Heart left ventricle (tissue), 16 donors: Measurements from ENCODE around the gene MCHR1. TPM values are rescaled to one million over a fixed set of nuclear protein-coding genes. Genes with fewer than 3 reads are reported as not detected.

Source experiments
- ATAC-seq, 4 donors: fragments of 200-7000 bp; cut with Tn5 transposase; one replicate each; pipeline ENCODE4 v1.9.1; 2020 to 2022; ENCODE audit warnings: moderate library complexity in 4 of 4, mild to moderate bottlenecking in 3 of 4, moderate number of reproducible peaks in 1 of 4
- DNase-seq, 5 donors: peaks; one replicate each; pipeline ENCODE4 v3.0.0-alpha.2; 2020
- H3K27ac ChIP-seq, 12 donors: fragments of 200-600 bp; sonication (generic) in 4 of 12; one replicate each; pipeline versions ENCODE4 v1.5.0 to v1.8.0; 2016 to 2022; ENCODE audit warnings: mild to moderate bottlenecking in 2 of 12
- H3K27me3 ChIP-seq, 9 donors: fragments of 200-600 bp; sonication (generic) in 2 of 9; one replicate each; pipeline versions ENCODE4 v1.5.1 to v1.8.0; 2016 to 2022; ENCODE audit warnings: mild to moderate bottlenecking in 3 of 9
- H3K36me3 ChIP-seq, 9 donors: fragments of 200-600 bp; sonication (generic) in 2 of 9; one replicate each; pipeline versions ENCODE4 v1.5.0 to v1.8.0; 2018 to 2022; ENCODE audit warnings: mild to moderate bottlenecking in 2 of 9
- H3K4me1 ChIP-seq, 12 donors: fragments of 200-600 bp; sonication (generic) in 4 of 12; one replicate each; pipeline versions ENCODE4 v1.5.0 to v1.8.0; 2016 to 2022; ENCODE audit warnings: mild to moderate bottlenecking in 3 of 12
- H3K4me3 ChIP-seq, 12 donors: fragments of 200-600 bp; sonication (generic) in 4 of 12; one replicate each; pipeline versions ENCODE4 v1.5.0 to v1.8.0; 2017 to 2022; ENCODE audit warnings: mild to moderate bottlenecking in 9 of 12, moderate library complexity in 4 of 12
- H3K9me3 ChIP-seq, 12 donors: fragments of 200-600 bp; sonication (generic) in 4 of 12; one replicate each; pipeline versions ENCODE4 v1.5.0 to v1.8.0; 2016 to 2022; ENCODE audit warnings: mild to moderate bottlenecking in 1 of 12
- POLR2A ChIP-seq, 2 donors: fragments of 450-650 bp; IDR thresholded peaks; one replicate each; pipeline ENCODE4 v1.6.1; 2017; ENCODE audit warnings: antibody characterized with exemption in 2 of 2, mild to moderate bottlenecking in 2 of 2, moderate library complexity in 2 of 2
- WGBS, 4 donors: extraction: QIAGEN DNeasy Blood & Tissue Kit in 2 of 4; methylation state at CpG; one replicate each; pipeline versions ENCODE4 v1.1.5 to v1.1.7; 2013 to 2018; 5-methylcytosine and 5-hydroxymethylcytosine counted together
- intact Hi-C, 10 donors: fragments of 100-400 bp; cut with DNase I; formaldehyde crosslinking; loops; one replicate each; pipeline versions ENCODE4 v1.11.1 to v1.14.2; 2022
- polyA plus RNA-seq, 2 donors: library from polyadenylated mRNA; stranded (reverse); fragments of 200-250 nt; gene quantifications; one replicate each; pipeline ENCODE4 v1.2.3, GENCODE V29; 2013
- total RNA-seq, 9 donors: library from RNA; depleted of rRNA in 2 of 9; stranded (reverse); fragments of >200 nt in 2 of 9; fragmentation: NEBNext Ultra II Directional in 3 of 9; extraction: Animal tissue kit (Norgen Biotek cat#: 25700) in 3 of 9; gene quantifications; one replicate each; pipeline versions ENCODE4 v1.1.0 to v1.2.4, GENCODE V29; 2016 to 2023
- TF ChIP-seq, protein P1 (sequence below), 12 donors: fragments of 200-600 bp; sonication (generic) in 4 of 12; IDR thresholded peaks; one replicate each; pipeline versions ENCODE4 v1.5.0 to v1.8.0; 2018 to 2022; ENCODE audit warnings: antibody characterized with exemption in 12 of 12, mild to moderate bottlenecking in 5 of 12
- donor health status: ischemic (EF 13 %, LVEDD 7.1; RV severe dilation, severe dysfunction).
- donor health status: healthy with polysubstance abuse.
- donor health status: DM: no; HTN: yes; CAD: no.
- donor health status: DM: no; HTN: no; CAD: no.
- donor health status: ischemic (EF 25% LVEDD 6.9; RV normal size, moderate dysfunction).
- donor health status: ischemic (EF 25% LVEDD 5.7; RV mildly dilated, moderate dysfunction).
- donor health status: healthy.
- donor health status: DM: yes; HTN: yes; CAD: no.
- donor health status: ischemic (EF 35%, LVEDD 5.7; RV mildly dilated, moderate dysfunction).
- donor health status: nonischemic (EF 11% LVEDD 7.7; RV severe dilation, severe dysfunction).
- donor health status: DM: yes; HTN: yes; CAD: no.
- donor health status: PGD.
- donor health status: ischemic (EF 29% LVEDD 5.4; RV normal size, mild dysfunction).
- donor health status: nonischemic (EF 23%, LVEDD 6.1; RV moderate dilation, normal function).

The MCHR1 gene
- total and polyA plus RNA-seq, 11 donors = 0.09 to 0.96 (median 0.35) TPM; not detected in 4

DNA sequence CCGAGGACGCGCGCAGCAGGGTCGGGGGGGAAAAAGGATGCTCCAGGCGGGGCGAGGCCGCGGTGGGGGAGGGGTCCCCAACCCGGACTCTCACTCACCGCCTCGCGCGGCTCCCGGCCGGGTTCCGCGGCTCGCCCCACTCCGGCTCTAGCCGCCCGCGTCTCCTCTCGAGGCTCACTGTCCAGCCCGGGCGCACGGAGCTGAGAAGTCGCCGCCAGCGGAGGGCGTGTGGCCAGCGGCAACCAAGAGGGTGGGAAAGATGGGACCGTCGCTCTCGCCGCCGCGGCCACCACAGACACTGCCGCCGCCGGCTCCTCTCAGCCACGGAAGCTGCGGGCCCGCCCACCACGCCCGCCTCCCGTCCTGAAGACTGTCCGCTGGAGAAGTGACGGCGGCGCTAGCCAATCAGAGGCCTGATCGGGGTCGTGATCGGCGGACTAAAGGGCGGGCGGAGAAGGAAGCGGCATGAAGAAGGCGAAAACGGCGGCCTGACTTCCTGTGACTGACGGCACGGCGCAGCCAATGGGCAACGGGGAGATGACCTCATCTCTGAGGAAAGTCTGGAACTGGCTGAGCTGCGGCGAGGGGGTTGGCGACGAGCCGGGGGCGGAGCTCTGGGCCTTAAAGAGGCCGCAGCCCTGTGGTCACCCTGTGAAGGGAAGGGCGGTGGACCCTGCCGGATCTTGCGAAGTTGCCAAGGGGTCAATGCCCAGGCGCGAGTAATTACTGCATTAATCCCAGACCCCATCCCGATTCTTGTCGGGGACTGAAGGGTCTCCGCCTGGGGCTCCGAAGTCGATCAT, 42.7 kb upstream of the MCHR1 start, which contains the start of gene MRTFA:
Gene MRTFA (minus strand): TSS at position 340 of the 803 bp plus-strand sequence.
- peak; percentile 80 to 96 for TF ChIP-seq POLR2A (IDR thresholded peaks at IDR 0.05)
- TF ChIP-seq, protein P1, sequence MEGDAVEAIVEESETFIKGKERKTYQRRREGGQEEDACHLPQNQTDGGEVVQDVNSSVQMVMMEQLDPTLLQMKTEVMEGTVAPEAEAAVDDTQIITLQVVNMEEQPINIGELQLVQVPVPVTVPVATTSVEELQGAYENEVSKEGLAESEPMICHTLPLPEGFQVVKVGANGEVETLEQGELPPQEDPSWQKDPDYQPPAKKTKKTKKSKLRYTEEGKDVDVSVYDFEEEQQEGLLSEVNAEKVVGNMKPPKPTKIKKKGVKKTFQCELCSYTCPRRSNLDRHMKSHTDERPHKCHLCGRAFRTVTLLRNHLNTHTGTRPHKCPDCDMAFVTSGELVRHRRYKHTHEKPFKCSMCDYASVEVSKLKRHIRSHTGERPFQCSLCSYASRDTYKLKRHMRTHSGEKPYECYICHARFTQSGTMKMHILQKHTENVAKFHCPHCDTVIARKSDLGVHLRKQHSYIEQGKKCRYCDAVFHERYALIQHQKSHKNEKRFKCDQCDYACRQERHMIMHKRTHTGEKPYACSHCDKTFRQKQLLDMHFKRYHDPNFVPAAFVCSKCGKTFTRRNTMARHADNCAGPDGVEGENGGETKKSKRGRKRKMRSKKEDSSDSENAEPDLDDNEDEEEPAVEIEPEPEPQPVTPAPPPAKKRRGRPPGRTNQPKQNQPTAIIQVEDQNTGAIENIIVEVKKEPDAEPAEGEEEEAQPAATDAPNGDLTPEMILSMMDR (IDR thresholded peaks at IDR 0.05) = peak in 2 of 12 donors; percentile 6 to 15
- no peaks in the 10 kb centered on the region for H3K9me3 ChIP-seq

DNA sequence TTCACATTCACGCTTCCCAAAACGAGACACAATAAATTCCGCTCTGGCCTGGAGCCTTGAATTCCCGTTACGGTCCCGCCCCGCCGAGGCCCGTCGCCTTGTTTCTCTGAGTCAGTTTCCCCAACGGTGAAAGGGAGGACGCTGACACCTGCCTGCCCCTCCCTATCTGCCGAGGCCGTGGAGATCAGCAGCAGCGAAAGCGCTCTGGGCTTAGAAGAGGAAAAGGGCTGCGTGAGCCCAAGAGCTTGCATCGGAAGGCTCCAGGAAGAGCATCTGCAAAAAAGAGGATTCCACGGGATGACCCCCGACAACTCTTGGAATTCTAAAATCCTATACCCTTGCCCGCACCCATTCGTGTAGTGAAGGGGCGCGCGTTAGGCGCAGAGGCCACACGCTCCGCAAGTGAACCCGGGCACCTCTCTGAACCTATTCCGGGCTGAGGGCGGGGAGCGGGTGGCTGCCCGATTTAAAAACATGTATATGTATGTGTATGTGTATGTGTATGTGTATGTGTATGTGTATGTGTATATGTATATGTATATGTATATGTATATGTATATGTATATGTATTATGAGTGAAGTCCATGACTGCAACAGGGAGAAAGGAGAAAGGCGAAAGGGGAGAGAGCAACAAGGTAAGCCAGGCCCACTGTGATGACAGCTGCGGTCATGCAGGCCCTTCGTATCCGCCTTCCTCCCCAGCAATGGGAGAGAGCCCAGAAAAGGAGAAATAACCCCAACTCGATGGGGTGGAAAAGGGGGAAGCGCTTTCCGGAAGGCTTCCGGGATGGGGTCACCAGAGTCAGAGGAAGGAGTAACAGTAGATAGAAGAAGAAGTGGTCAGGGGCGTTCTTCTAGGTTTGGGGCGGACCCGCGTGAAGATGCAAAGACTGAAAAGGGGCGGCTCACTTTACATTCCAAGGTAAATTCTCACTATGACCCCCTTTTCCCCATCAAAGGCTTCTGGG, 41.8 kb upstream of the MCHR1 start:
- Histone ChIP-seq H3K27me3 (no peaks in the 10 kb centered on the region), H3K36me3 (no peaks in the 10 kb centered on the region), H3K9me3 (no peaks in the 10 kb centered on the region), H3K27ac (peak overlapping the region; percentile 75 to 95 (median 91)), H3K4me1 (peaks cover 0 to 48% (median 26%) of the 10 kb centered on the region in 12 donors), H3K4me3 (peak overlapping the region; percentile 48 to 99 (median 92))
- 20 to 29% (median 23%) methylated on average over 34 to 46 of the region's 46 CpGs for WGBS, 4 donors
- ATAC-seq (peak; percentile 12 to 47 (median 23)), DNase-seq (peak; percentile 45 to 80 (median 56))
- intact Hi-C loops = loop anchor here in 3 of 10 donors (5.0 kb wide), 5 partner anchors 40 to 1105 kb away; partner anchors contain the start of gene RPS19BP1 (in 1 of the 3)
- no peak for TF ChIP-seq POLR2A (IDR thresholded peaks at IDR 0.05)
- TF ChIP-seq, protein P1 (IDR thresholded peaks at IDR 0.05) = no peak

More for the DNA sequence above, 42.7 kb upstream of the MCHR1 start, which contains the start of gene MRTFA:
- peak within 1 kb of the TSS; percentile 75 to 95 (median 92) for H3K27ac ChIP-seq
- no peaks in the 10 kb centered on the region for H3K36me3 ChIP-seq
- intact Hi-C loops = loop anchor here in 3 of 10 donors (5.0 kb wide), 5 partner anchors 39 to 1104 kb away; partner anchors contain the start of gene RPS19BP1 (in 1 of the 3)
- H3K4me3 ChIP-seq = peak within 1 kb of the TSS; percentile 73 to 99 (median 92)
- ATAC-seq = peak; percentile 96 to 98 (median 98)
- WGBS, 4 donors = 0 to 1% (median 0%) methylated on average over 61 to 82 of the region's 82 CpGs
- DNase-seq = peak; percentile 100
- H3K4me1 ChIP-seq = peaks cover 0 to 50% (median 26%) of the 10 kb centered on the region in 12 donors
- no peaks in the 10 kb centered on the region for H3K27me3 ChIP-seq

DNA sequence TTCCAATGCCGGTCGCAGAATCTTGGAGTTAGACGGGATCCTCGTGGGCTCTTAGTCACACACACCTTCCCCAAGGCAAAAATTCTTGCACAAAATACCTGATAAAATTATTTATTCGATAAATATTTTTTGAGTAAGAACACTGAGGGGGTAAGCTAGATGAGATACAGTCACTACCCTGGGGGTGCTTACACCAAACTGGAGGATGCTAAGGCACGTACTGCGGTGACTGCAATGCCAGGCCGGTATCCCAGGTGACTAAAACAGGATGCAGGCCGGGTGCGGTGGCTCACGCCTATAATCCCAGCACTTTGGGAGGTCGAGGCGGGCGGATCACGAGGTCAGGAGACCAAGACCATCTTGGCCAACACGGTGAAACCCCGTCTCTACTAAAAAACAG, 41.0 kb upstream of the MCHR1 start:
- 94 to 98% (median 96%) methylated on average over 17 of the region's 17 CpGs for WGBS, 4 donors
- H3K4me3 ChIP-seq = peak overlapping the region in 1 of 12 donors; percentile 92
- no peaks in the 10 kb centered on the region for H3K9me3 ChIP-seq
- TF ChIP-seq, protein P1 (IDR thresholded peaks at IDR 0.05) = no peak
- TF ChIP-seq POLR2A (IDR thresholded peaks at IDR 0.05) = no peak
- H3K36me3 ChIP-seq = no peaks in the 10 kb centered on the region
- no peaks in the 10 kb centered on the region for H3K27me3 ChIP-seq
- no peak for DNase-seq
- ATAC-seq = no peak
- H3K27ac ChIP-seq = peak overlapping the region in 1 of 12 donors; percentile 95
- intact Hi-C loops = loop anchor here in 3 of 10 donors (5.0 kb wide), 5 partner anchors 41 to 1106 kb away; partner anchors contain the start of gene RPS19BP1 (in 1 of the 3)
- peaks cover 0 to 40% (median 23%) of the 10 kb centered on the region in 12 donors for H3K4me1 ChIP-seq
